GM12801 (cell line): ENCODE results near the gene GPSM1.

Experiments used
- CTCF ChIP-seq: IDR thresholded peaks from one replicate; pipeline ENCODE4 v1.5.1; 2011; ENCODE audit warnings: control low read depth; ENCODE audit not compliant: insufficient read length; ENCODE audit errors: extremely low read depth

Gene GPSM1

GRCh38 chr9:136307215-136307750, 20.1 kb upstream of the GPSM1 start:
- no peak for TF ChIP-seq CTCF

- TF ChIP-seq CTCF: no peak
These were observed 19.2 kb upstream of the GPSM1 start for GRCh38 chr9:136308006-136308701.

- TF ChIP-seq CTCF: no peak
These were observed 18.7 kb upstream of the GPSM1 start for GRCh38 chr9:136308702-136309053.

- TF ChIP-seq CTCF: no peak
These were observed 18.1 kb upstream of the GPSM1 start for GRCh38 chr9:136309101-136309801.

GRCh38 chr9:136309806-136310220, 17.5 kb upstream of the GPSM1 start:
- TF ChIP-seq CTCF: no peak

- TF ChIP-seq CTCF: no peak
These were observed 16.9 kb upstream of the GPSM1 start for GRCh38 chr9:136310273-136311030.
